ENCODE results near the gene LSM14B. TPM values are rescaled to one million over a fixed set of nuclear protein-coding genes. Genes with fewer than 3 reads are reported as not detected.

Gene LSM14B
- total RNA-seq, 1 donor from 2014 or later = 67.8 TPM

- DNase-seq (ENCODE audit: extremely low spot score, unreplicated experiment) = no peak
- no peaks in the 10 kb centered on the region for H3K4me1 Mint-ChIP-seq (ENCODE audit: unreplicated experiment)
- no peaks in the 10 kb centered on the region for H3K27me3 Mint-ChIP-seq (ENCODE audit: unreplicated experiment)
Observed at GRCh38 chr20:62163485-62163865, 41.2 kb downstream of the LSM14B start.

GRCh38 chr20:62163986-62164762 is 41.9 kb downstream of the LSM14B start:
- Mint-ChIP-seq H3K27me3 (ENCODE audit: unreplicated experiment) (no peaks in the 10 kb centered on the region), H3K4me3 (ENCODE audit: unreplicated experiment) (no peak overlapping the region), H3K4me1 (ENCODE audit: unreplicated experiment) (no peaks in the 10 kb centered on the region), H3K27ac (ENCODE audit: unreplicated experiment) (no peak overlapping the region), H3K36me3 (ENCODE audit: unreplicated experiment) (peaks cover 15% of the 10 kb centered on the region), H3K9me3 (ENCODE audit: unreplicated experiment) (no peaks in the 10 kb centered on the region)
- no peak for DNase-seq (ENCODE audit: extremely low spot score, unreplicated experiment)
- TF ChIP-seq CTCF (IDR thresholded peaks at IDR 0.05) = no peak

More at GRCh38 chr20:62163485-62163865, 41.2 kb downstream of the LSM14B start:
- TF ChIP-seq CTCF (IDR thresholded peaks at IDR 0.05) = no peak
- Mint-ChIP-seq H3K27ac (ENCODE audit: unreplicated experiment) (no peak overlapping the region), H3K9me3 (ENCODE audit: unreplicated experiment) (no peaks in the 10 kb centered on the region), H3K36me3 (ENCODE audit: unreplicated experiment) (peaks cover 15% of the 10 kb centered on the region), H3K4me3 (ENCODE audit: unreplicated experiment) (no peak overlapping the region)

- Mint-ChIP-seq H3K4me1 (ENCODE audit: unreplicated experiment) (no peaks in the 10 kb centered on the region), H3K9me3 (ENCODE audit: unreplicated experiment) (no peaks in the 10 kb centered on the region), H3K27me3 (ENCODE audit: unreplicated experiment) (no peaks in the 10 kb centered on the region), H3K27ac (ENCODE audit: unreplicated experiment) (no peak overlapping the region), H3K36me3 (ENCODE audit: unreplicated experiment) (peaks cover 15% of the 10 kb centered on the region), H3K4me3 (ENCODE audit: unreplicated experiment) (no peak overlapping the region)
- no peak for DNase-seq (ENCODE audit: extremely low spot score, unreplicated experiment)
- no peak for TF ChIP-seq CTCF (IDR thresholded peaks at IDR 0.05)
Observed at GRCh38 chr20:62164879-62165761, 42.8 kb downstream of the LSM14B start.

- peaks cover 12% of the 10 kb centered on the region for H3K36me3 Mint-ChIP-seq (ENCODE audit: unreplicated experiment)
- no peak overlapping the region for H3K4me3 Mint-ChIP-seq (ENCODE audit: unreplicated experiment)
- H3K9me3 Mint-ChIP-seq (ENCODE audit: unreplicated experiment) = no peaks in the 10 kb centered on the region
- H3K4me1 Mint-ChIP-seq (ENCODE audit: unreplicated experiment) = no peaks in the 10 kb centered on the region
- no peaks in the 10 kb centered on the region for H3K27me3 Mint-ChIP-seq (ENCODE audit: unreplicated experiment)
- H3K27ac Mint-ChIP-seq (ENCODE audit: unreplicated experiment) = no peak overlapping the region
- DNase-seq (ENCODE audit: extremely low spot score, unreplicated experiment) = no peak
- no peak for TF ChIP-seq CTCF (IDR thresholded peaks at IDR 0.05)
Observed at GRCh38 chr20:62165762-62166399, 43.6 kb downstream of the LSM14B start.
